ENCODE measurements around the gene UBE2G2. TPM values are rescaled to one million over a fixed set of nuclear protein-coding genes. Genes with fewer than 3 reads are reported as not detected.

Gene UBE2G2
- total and polyA plus RNA-seq, 2 of the 4 experiments (the other 2 are of a cell fraction): 65.4 to 91.7 TPM

- Histone ChIP-seq H4K5ac (ENCODE audit: low read depth, low read length) (no peak overlapping the region), H4K91ac (ENCODE audit: insufficient read depth, low read depth, low read length) (no peak overlapping the region), H3K4me1 (ENCODE audit: control insufficient read depth, insufficient read depth, low read length) (peaks cover 3% of the 10 kb centered on the region; the same call in 1 of the 2 replicates), H2AFZ (replicated peaks; ENCODE audit: low read length, poor library complexity) (no peak overlapping the region), H3K79me1 (ENCODE audit: low read depth in 1 of 2, low read length in 2 of 2) (peaks cover 54 to 85% of the 10 kb centered on the region in 2 experiments), H2BK15ac (ENCODE audit: low read depth, low read length) (no peak overlapping the region), H3K14ac (replicated peaks; ENCODE audit: low read depth, low read length) (no peak overlapping the region), H3K23ac (ENCODE audit: low read depth, low read length) (no peak overlapping the region), H3K9me3 (ENCODE audit: control insufficient read depth, insufficient read depth, low read length) (no peaks in the 10 kb centered on the region), H2BK20ac (ENCODE audit: low read depth, low read length) (no peak overlapping the region), H4K20me1 (ENCODE audit: insufficient read depth, low read length) (peaks cover 78% of the 10 kb centered on the region), H3K4me2 (ENCODE audit: low read depth, low read length) (no peak overlapping the region), H3K4ac (ENCODE audit: low read depth, low read length) (no peak overlapping the region), H3K9me1 (ENCODE audit: insufficient read depth, low read length) (peaks cover 4% of the 10 kb centered on the region; the same call in 1 of the 2 replicates), H3K9ac (ENCODE audit: low read depth, low read length) (no peak overlapping the region), H2BK120ac (ENCODE audit: low read depth, low read length) (no peak overlapping the region), H2BK5ac (ENCODE audit: low read depth, low read length, poor library complexity, severe bottlenecking) (no peak overlapping the region), H3K27ac (ENCODE audit: insufficient read depth, low read length) (no peak overlapping the region), H2AK9ac (replicated peaks; ENCODE audit: low read depth, low read length, poor library complexity) (no peak overlapping the region), H3K18ac (ENCODE audit: low read depth, low read length) (no peak overlapping the region), H3K56ac (ENCODE audit: extremely low read depth, insufficient read depth, low read length) (no peak overlapping the region), H4K8ac (ENCODE audit: low read depth in 2 of 2, low read length in 2 of 2) (no peak overlapping the region), H3K4me3 (ENCODE audit: insufficient read depth, low read depth, low read length) (no peak overlapping the region), H3K36me3 (ENCODE audit: control insufficient read depth, insufficient read depth, low read length) (peaks cover 7% of the 10 kb centered on the region), H3K27me3 (ENCODE audit: control insufficient read depth, insufficient read depth, low read length) (no peaks in the 10 kb centered on the region), H2AK5ac (ENCODE audit: low read depth, low read length) (no peak overlapping the region)
- no TSS peak for BruUV-seq (replicated peaks)
- dilution Hi-C loops (cut with HindIII; ENCODE audit: low sequenced_read_pairs, unreplicated experiment) (no loop called here), in situ Hi-C loops (cut with MboI; ENCODE audit: low sequenced_read_pairs) (loop anchor here (5.0 kb wide), 1 partner anchor 142 kb away; no protein-coding TSS in a partner anchor), intact Hi-C loops (cut with micrococcal nuclease) (no loop called here)
- ChIA-PET POLR2A (ENCODE audit: unreplicated experiment) (no interaction called here), CTCF (no interaction called here)
- WGBS, 2 experiments (ENCODE audit: extremely low coverage in 2 of 2, insufficient read length in 1 of 2): 100% methylated on average over 2 of the region's 11 CpGs; no CpG with 5 or more reads in 1 of the 2 experiments
- DNase-seq (no peak), ATAC-seq (ENCODE audit: low read depth) (no peak)
- TF ChIP-seq RAD21 (IDR thresholded peaks at IDR 0.05; ENCODE audit: low read length) (no peak), FOS (IDR thresholded peaks at IDR 0.05; ENCODE audit: low read depth, low read length) (no peak), CTCF (conservative IDR thresholded peaks at IDR 0.05; ENCODE audit: low read depth, low read length) (no peak), RFX5 (IDR thresholded peaks at IDR 0.05; ENCODE audit: low read depth, low read length) (no peak), BHLHE40 (IDR thresholded peaks at IDR 0.05; ENCODE audit: low read depth, low read length) (no peak), SMC3 (IDR thresholded peaks at IDR 0.05; ENCODE audit: low read depth, low read length) (no peak)
Observed at GRCh38 chr21:44795342-44795741, 6.3 kb downstream of the UBE2G2 start.
